Mononuclear cell (primary cell): Measurements from ENCODE around the gene ZNF71. TPM values are rescaled to one million over a fixed set of nuclear protein-coding genes. Genes with fewer than 3 reads are reported as not detected.

ENCODE experiments used
- H3K27me3 ChIP-seq: 2 replicates; pipeline ENCODE4 v1.6.0; 2011; ENCODE audit warnings: low read length, control low read depth; ENCODE audit not compliant: insufficient read depth
- H3K4me1 ChIP-seq: 2 replicates; pipeline ENCODE4 v1.5.1; 2011; ENCODE audit warnings: mild to moderate bottlenecking, low read length, control low read depth; ENCODE audit not compliant: insufficient read depth
- H3K4me3 ChIP-seq: 2 replicates; pipeline ENCODE4 v1.5.1; 2011; ENCODE audit warnings: mild to moderate bottlenecking, low read length, moderate library complexity
- H3K9me3 ChIP-seq: 2 replicates; pipeline ENCODE4 v1.5.1; 2011; ENCODE audit warnings: low read depth, mild to moderate bottlenecking, control low read depth, low read length
- total RNA-seq: library from RNA; depleted of rRNA; stranded (reverse); fragments of >200 nt; gene quantifications from one replicate; pipeline ENCODE4 v1.2.3, GENCODE V29; 2012

Gene ZNF71
- total RNA-seq, 1 donor: 2.3 TPM

DNA sequence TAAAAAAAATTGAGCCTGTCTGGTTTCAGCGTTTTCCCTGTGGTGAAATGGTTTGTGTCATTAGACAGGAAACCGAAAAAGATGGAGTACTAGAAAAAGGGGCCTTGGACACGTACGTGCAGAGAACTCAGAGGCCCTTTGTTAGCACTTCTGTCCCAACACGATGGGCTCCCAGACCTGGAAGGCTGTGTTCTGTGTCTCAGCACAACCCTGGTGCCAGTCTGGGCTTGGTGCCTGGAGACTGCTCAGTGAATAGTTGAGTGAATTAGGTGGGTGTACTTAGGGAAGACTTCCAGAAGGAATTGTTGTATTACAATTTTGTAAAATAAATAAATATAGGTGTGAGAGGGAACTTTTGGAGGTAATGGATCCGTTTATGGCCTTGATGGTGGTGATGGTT, 8.7 kb downstream of the ZNF71 start:
- Histone ChIP-seq H3K9me3 (peaks cover 65% of the 10 kb centered on the region), H3K4me3 (no peak overlapping the region), H3K27me3 (no peaks in the 10 kb centered on the region), H3K4me1 (no peaks in the 10 kb centered on the region)

DNA sequence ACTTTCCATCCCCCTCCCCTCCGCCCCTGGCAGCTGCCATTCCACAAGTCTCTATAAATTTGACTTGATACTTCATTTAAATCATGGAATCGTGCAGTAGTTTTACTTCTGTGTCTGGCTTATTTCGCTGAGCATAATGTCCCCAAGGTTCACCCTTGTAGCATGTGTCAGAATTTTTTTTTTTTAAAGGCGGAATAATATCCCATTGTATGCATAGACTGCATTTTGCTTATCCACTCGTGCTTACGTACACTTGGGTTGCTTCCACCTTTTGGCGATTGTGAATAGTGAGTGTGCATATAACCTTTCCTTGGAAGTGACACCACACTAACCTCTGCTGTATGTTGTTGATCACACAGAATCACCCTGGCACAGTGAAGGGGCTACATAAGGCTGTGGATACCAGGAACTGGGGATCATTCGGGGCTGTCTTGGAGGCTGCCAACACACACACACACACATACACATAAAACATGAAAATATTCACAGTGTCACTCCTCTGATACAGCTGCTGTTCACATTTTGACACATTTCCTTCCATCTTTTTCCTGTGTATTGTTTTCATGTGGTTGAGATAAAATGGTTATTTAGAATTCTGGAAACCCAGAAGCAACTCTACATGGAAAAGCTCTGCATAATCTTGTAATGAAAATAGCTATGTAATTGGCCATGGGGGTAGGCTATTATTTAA, 13.3 kb downstream of the ZNF71 start:
- no peaks in the 10 kb centered on the region for H3K27me3 ChIP-seq
- H3K4me1 ChIP-seq: no peaks in the 10 kb centered on the region
- H3K4me3 ChIP-seq: no peak overlapping the region
- peaks cover 78% of the 10 kb centered on the region for H3K9me3 ChIP-seq

- no peaks in the 10 kb centered on the region for H3K4me1 ChIP-seq
- no peaks in the 10 kb centered on the region for H3K27me3 ChIP-seq
- peaks cover 79% of the 10 kb centered on the region for H3K9me3 ChIP-seq
- H3K4me3 ChIP-seq: no peak overlapping the region
Observed at GRCh38 chr19:56611288-56611687, 16.2 kb downstream of the ZNF71 start.

GRCh38 chr19:56612737-56613136, 17.6 kb downstream of the ZNF71 start:
- Histone ChIP-seq H3K4me3 (no peak overlapping the region), H3K4me1 (no peaks in the 10 kb centered on the region), H3K9me3 (peaks cover 79% of the 10 kb centered on the region), H3K27me3 (no peaks in the 10 kb centered on the region)

DNA sequence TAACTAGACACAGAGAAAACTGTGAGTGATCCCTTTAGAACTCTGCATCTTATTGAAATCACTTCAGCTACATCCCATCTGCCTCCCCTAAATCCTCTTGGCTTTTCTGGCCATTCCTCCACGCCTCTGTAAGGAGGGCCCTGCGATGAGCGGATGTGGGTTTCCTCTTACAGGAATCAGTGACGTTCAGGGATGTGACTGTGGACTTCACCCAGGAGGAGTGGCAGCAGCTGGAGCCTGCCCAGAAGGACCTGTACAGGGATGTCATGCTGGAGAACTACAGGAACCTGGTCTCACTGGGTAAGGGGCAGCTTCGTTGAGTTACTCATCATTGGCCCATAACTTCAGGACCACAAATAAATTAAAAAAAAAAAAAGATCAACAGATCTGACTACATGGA, 18.5 kb downstream of the ZNF71 start:
- no peaks in the 10 kb centered on the region for H3K27me3 ChIP-seq
- peaks cover 74% of the 10 kb centered on the region for H3K9me3 ChIP-seq
- no peak overlapping the region for H3K4me3 ChIP-seq
- no peaks in the 10 kb centered on the region for H3K4me1 ChIP-seq

- H3K9me3 ChIP-seq: peaks cover 49% of the 10 kb centered on the region
- no peaks in the 10 kb centered on the region for H3K4me1 ChIP-seq
- no peak overlapping the region for H3K4me3 ChIP-seq
- H3K27me3 ChIP-seq: no peaks in the 10 kb centered on the region
Observed at GRCh38 chr19:56617531-56617930, 22.4 kb downstream of the ZNF71 start.

- Histone ChIP-seq H3K27me3 (no peaks in the 10 kb centered on the region), H3K4me3 (no peak overlapping the region), H3K4me1 (no peaks in the 10 kb centered on the region), H3K9me3 (peaks cover 43% of the 10 kb centered on the region)
Observed at GRCh38 chr19:56619121-56619520, 24.0 kb downstream of the ZNF71 start.

- H3K9me3 ChIP-seq: peaks cover 14% of the 10 kb centered on the region
- H3K4me3 ChIP-seq: no peak overlapping the region
- H3K4me1 ChIP-seq: no peaks in the 10 kb centered on the region
- H3K27me3 ChIP-seq: no peaks in the 10 kb centered on the region
Observed at GRCh38 chr19:56622374-56622773, 27.3 kb downstream of the ZNF71 start.

DNA sequence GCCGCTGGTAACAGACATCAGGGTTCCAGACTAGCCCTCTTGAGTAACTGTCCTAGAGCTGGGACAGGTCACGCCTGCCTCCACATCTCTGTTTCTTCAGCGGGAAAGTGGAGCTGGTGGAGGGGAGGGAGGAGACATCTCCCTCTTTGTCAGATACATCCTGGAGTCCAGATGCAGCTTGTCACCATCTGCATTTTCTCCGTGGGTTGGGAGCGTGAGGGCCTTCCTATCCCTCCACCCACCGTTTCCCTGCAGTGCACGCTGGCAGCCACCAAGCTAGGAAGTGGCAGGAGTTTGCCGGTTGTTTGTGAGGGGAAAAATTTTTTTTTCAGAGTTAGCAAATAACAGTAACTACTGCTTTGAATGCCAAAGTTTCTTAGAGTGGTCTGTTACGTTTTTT, 27.9 kb downstream of the ZNF71 start:
- peaks cover 11% of the 10 kb centered on the region for H3K9me3 ChIP-seq
- no peaks in the 10 kb centered on the region for H3K27me3 ChIP-seq
- no peaks in the 10 kb centered on the region for H3K4me1 ChIP-seq
- H3K4me3 ChIP-seq: no peak overlapping the region

DNA sequence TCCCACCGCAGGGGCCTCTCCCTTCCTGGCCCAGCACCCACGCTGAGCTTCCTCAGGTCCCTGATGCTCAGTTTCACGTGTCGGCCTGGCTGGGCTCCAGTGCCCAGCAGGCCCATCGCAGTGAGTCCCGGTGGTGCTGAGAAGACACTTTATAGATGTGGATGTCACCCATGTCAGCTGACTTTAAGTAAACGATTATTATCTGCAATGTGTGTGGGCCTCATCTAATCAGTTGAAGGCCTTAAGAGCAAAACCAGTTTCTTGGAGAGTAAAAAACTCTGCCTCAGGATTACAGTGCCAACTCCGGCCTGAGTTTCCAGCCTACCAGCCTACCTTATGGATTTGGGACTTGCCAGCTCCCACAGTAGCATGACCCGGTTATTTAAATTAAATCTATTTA, 30.6 kb downstream of the ZNF71 start:
- Histone ChIP-seq H3K4me1 (no peaks in the 10 kb centered on the region), H3K27me3 (no peaks in the 10 kb centered on the region), H3K9me3 (peaks cover 11% of the 10 kb centered on the region), H3K4me3 (no peak overlapping the region)

DNA sequence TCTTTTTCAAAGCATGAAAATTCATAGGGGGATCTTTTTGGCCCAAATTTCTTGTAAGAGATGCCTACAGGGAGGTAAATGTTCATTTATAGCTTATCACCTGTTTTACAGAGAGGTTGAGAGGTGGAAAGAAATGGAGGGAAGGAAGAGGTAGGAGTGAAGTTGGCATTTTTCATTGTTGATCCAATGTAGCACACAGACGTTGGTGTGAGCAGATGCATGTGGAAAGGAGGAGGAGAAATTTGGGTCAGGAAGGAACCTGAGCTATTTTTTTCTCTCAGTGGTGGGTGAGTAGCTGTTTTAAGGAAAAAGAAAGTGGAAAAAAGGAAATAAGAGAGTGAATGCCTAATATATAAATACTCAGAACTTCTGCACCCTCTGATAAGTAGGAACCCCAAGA, 37.9 kb downstream of the ZNF71 start:
- peaks cover 25% of the 10 kb centered on the region for H3K9me3 ChIP-seq
- no peaks in the 10 kb centered on the region for H3K4me1 ChIP-seq
- H3K27me3 ChIP-seq: no peaks in the 10 kb centered on the region
- H3K4me3 ChIP-seq: no peak overlapping the region

DNA sequence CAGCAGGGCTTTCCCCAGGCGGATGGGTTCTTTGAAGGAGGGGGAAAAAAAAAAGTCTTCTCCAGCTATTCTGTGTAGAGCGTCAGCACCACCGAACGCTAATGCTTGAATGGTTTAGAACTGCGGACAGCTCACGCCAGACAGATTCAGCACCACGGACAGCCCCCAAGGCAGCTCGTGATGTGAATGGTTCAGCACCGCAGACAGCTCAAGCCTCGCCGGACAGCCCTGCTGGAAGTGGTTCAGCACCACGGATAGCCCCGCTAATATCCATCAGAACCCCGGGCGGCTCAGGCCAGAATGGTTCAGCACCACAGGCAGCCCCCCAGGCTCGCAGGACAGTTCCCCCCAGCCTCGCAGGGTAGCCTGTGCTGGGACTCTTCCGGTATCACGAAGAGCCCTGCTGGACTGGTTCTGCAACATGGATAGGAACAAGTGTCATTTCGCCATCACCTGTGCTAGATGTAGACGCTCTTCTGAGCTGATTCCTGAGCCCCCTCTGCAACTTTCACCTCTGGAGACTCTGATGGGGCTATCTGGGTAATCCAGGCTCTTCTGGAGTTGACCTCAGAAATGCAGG, 43.0 kb downstream of the ZNF71 start:
- Histone ChIP-seq H3K27me3 (peaks cover 5% of the 10 kb centered on the region), H3K9me3 (peaks cover 18% of the 10 kb centered on the region), H3K4me1 (no peaks in the 10 kb centered on the region), H3K4me3 (no peak overlapping the region)

GRCh38 chr19:56639217-56639616, 44.1 kb downstream of the ZNF71 start:
- no peak overlapping the region for H3K4me3 ChIP-seq
- H3K9me3 ChIP-seq: peaks cover 11% of the 10 kb centered on the region
- H3K27me3 ChIP-seq: peaks cover 9% of the 10 kb centered on the region
- no peaks in the 10 kb centered on the region for H3K4me1 ChIP-seq

DNA sequence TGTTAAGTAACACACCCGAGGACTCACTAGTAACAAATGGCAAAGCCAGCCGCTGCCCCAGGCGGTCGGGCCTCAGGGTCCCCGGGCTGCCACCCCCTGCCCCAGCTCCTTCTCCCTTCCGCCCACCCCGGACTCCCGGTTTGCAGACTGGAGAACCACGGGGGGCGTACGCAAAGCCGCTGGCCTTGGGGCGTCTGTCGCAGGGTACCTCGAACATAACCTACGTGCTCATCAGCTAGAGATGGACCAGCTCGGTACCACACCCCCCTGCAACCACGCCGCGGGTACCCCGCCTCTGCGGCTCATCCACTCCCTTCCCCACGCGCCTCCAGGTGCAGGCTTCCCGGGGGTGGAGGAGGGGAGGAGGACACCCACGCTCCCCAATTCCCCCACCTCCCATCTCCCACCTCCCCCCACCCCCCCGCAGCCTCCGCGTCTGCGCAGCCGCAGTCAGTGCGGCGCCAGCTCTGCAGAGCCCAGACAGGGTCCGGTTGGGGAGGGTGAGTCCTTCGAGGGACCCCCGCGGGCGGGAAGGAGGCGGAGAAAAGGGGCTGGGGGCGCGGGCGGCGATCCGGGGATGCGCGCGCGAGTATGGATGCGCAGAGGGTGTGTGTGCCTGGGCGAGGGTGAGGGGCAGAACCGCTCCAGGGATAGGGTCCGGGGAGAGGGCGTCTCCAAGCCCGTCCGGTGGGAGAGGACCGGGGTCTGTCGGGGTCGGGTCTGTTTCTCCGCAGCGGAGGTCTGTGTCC, 47.8 kb downstream of the ZNF71 start, which contains the start of gene SMIM17:
Gene SMIM17, plus strand, starts transcription at position 449 of the 749 bp plus-strand sequence. CDS start 2,509 bp downstream, outside the sequence.
- H3K4me1 ChIP-seq: no peaks in the 10 kb centered on the region
- peaks cover 9% of the 10 kb centered on the region for H3K27me3 ChIP-seq
- H3K9me3 ChIP-seq: no peaks in the 10 kb centered on the region
- H3K4me3 ChIP-seq: no peak within 1 kb of the TSS

DNA sequence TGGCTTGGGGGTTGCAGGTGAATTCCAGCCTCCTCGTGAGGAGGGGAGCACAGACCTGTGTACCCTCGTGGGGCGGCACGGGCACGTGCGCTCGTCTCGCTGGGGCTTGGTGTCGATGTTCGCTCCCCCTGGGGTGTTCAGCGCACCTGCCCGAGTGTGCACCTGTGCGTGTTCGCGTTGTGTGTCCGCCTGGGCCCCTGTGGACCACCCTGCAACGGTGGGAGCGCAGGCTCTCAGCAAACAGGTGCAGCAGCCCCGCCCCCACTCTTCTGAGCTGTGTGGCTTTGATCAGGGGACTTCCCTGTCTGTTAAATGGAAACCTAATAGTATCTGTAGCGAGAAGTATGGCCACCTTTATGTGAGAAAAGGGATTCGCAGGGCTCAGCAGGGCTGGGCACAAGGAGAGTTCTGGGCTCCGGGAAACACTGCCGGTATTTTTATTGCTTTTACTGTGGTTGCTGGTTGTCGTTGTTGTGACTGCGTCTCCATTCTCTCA, 48.4 kb downstream of the ZNF71 start:
- Histone ChIP-seq H3K4me3 (no peak overlapping the region), H3K4me1 (no peaks in the 10 kb centered on the region), H3K9me3 (no peaks in the 10 kb centered on the region), H3K27me3 (peaks cover 9% of the 10 kb centered on the region)
